H1 (cell line): ENCODE measurements around the gene MRPS2. TPM values are rescaled to one million over a fixed set of nuclear protein-coding genes. Genes with fewer than 3 reads are reported as not detected.

Experiments used
- CTCF ChIA-PET: fragments of 300-600 bp; sonication (Branson Sonifier 250); formaldehyde crosslinking; loops from one replicate; lab custom pipeline; 2021; ENCODE audit not compliant: partially characterized antibody; lab: Charles Lee
- POLR2A ChIA-PET: fragments of 300-600 bp; sonication (Branson Sonifier 250); formaldehyde crosslinking; loops from one replicate; lab custom pipeline; 2021; ENCODE audit warnings: inconsistent platforms; ENCODE audit not compliant: partially characterized antibody; lab: Charles Lee
- DNase-seq, 2 experiments: peaks; one replicate each; pipeline versions ENCODE4 v3.0.0 to v3.0.0-alpha.2; 2010 to 2022; ENCODE audit warnings: low spot score in 2 of 2, low read depth in 1 of 2, mixed read lengths in 1 of 2
- FAIRE-seq: peaks from 2 replicates; lab custom pipeline; 2011; peaks lifted over from hg19 to GRCh38; lab: Jason Lieb, UNC
- H2AFZ ChIP-seq: 2 replicates; pipeline ENCODE4 v1.8.1; 2012; ENCODE audit warnings: low read length, inconsistent platforms
- H2AK5ac ChIP-seq: 2 replicates; pipeline ENCODE4 v1.6.1; 2013; ENCODE audit warnings: low read depth, low read length
- H2BK120ac ChIP-seq: replicated peaks from 2 replicates; pipeline ENCODE3; 2013; ENCODE audit warnings: low read depth, low read length, inconsistent platforms
- H2BK12ac ChIP-seq: 2 replicates; pipeline ENCODE4 v1.6.1; 2013; ENCODE audit warnings: low read depth, low read length
- H2BK15ac ChIP-seq: 2 replicates; pipeline ENCODE4 v1.6.1; 2013; ENCODE audit warnings: low read length
- H2BK20ac ChIP-seq: 2 replicates; pipeline ENCODE4 v1.6.1; 2013; ENCODE audit warnings: low read length
- H2BK5ac ChIP-seq: 2 replicates; pipeline ENCODE4 v1.6.1; 2013; ENCODE audit warnings: low read depth, low read length
- H3K14ac ChIP-seq: 2 replicates; pipeline ENCODE4 v1.6.1; 2013; ENCODE audit warnings: inconsistent platforms; ENCODE audit not compliant: insufficient read length
- H3K18ac ChIP-seq: 2 replicates; pipeline ENCODE4 v1.6.1; 2013; ENCODE audit warnings: low read length; ENCODE audit errors: extremely low read depth
- H3K23ac ChIP-seq: 2 replicates; pipeline ENCODE4 v1.6.1; 2013; ENCODE audit warnings: inconsistent platforms; ENCODE audit not compliant: insufficient read length
- H3K23me2 ChIP-seq: 2 replicates; pipeline ENCODE4 v1.6.1; 2013; ENCODE audit warnings: low read depth, low read length
- H3K27ac ChIP-seq: 2 replicates; pipeline ENCODE4 v1.6.1; 2011; ENCODE audit warnings: low read depth, low read length, inconsistent platforms
- H3K27me3 ChIP-seq, 4 experiments: replicated peaks in 1 of 4; 1 replicate in 1 of 4; 2 replicates in 3 of 4; pipeline versions ENCODE4 v1.6.1 to v1.8.1; 2011 to 2013; ENCODE audit warnings: low read length in 3 of 4, mild to moderate bottlenecking in 3 of 4, inconsistent platforms in 2 of 4, mixed read lengths in 2 of 4, moderate library complexity in 1 of 4; ENCODE audit not compliant: control insufficient read depth in 3 of 4, insufficient read depth in 3 of 4; ENCODE audit errors: extremely low read depth in 1 of 4
- H3K36me3 ChIP-seq, 4 experiments: 2 replicates each; pipeline versions ENCODE4 v1.6.1 to v1.8.1; 2011 to 2013; ENCODE audit warnings: mild to moderate bottlenecking in 4 of 4, low read length in 3 of 4, moderate library complexity in 2 of 4, control low read depth in 1 of 4, inconsistent platforms in 1 of 4; ENCODE audit not compliant: insufficient read depth in 4 of 4, control insufficient read depth in 2 of 4
- H3K4ac ChIP-seq: replicated peaks from 2 replicates; pipeline ENCODE3; 2013; ENCODE audit warnings: low read length, low read depth, mixed read lengths, inconsistent platforms; ENCODE audit not compliant: insufficient read length
- H3K4me1 ChIP-seq, 4 experiments: replicated peaks in 1 of 4; 1 replicate in 1 of 4; 2 replicates in 3 of 4; pipeline versions ENCODE4 v1.6.1 to v1.8.1; 2011 to 2013; ENCODE audit warnings: low read length in 3 of 4, inconsistent platforms in 2 of 4, mixed read lengths in 1 of 4; ENCODE audit not compliant: insufficient read depth in 4 of 4, control insufficient read depth in 3 of 4
- H3K4me2 ChIP-seq, 2 experiments: 2 replicates each; pipeline versions ENCODE4 v1.6.1 to v1.8.1; 2011 to 2013; ENCODE audit warnings: low read depth in 2 of 2, low read length in 2 of 2, control low read depth in 1 of 2, inconsistent platforms in 1 of 2, mild to moderate bottlenecking in 1 of 2; ENCODE audit not compliant: insufficient read depth in 1 of 2
- H3K4me3 ChIP-seq, 4 experiments: fragments of 200-600, 300-600 bp in 1 of 4; sonication (generic), shearing (Covaris generic), sonication (Bioruptor Twin) in 1 of 4; 2 replicates each; pipeline versions ENCODE4 v1.5.1 to v1.8.1; 2011 to 2016; ENCODE audit warnings: low read length in 4 of 4, low read depth in 3 of 4, control low read depth in 2 of 4, inconsistent platforms in 2 of 4, mild to moderate bottlenecking in 2 of 4, mixed read lengths in 1 of 4, moderate library complexity in 1 of 4; ENCODE audit not compliant: insufficient read depth in 2 of 4; ENCODE audit errors: extremely low read depth in 1 of 4
- H3K56ac ChIP-seq: replicated peaks from 2 replicates; pipeline ENCODE3; 2013; ENCODE audit warnings: low read depth, mild to moderate bottlenecking, mixed read lengths, low read length, inconsistent platforms; ENCODE audit not compliant: insufficient read length
- H3K79me1 ChIP-seq: 2 replicates; pipeline ENCODE4 v1.6.1; 2013; ENCODE audit warnings: low read depth, low read length, control low read depth
- H3K79me2 ChIP-seq, 2 experiments: 2 replicates each; pipeline versions ENCODE4 v1.6.1 to v1.8.1; 2012 to 2013; ENCODE audit warnings: low read length in 2 of 2, mild to moderate bottlenecking in 2 of 2, inconsistent platforms in 1 of 2; ENCODE audit not compliant: insufficient read depth in 2 of 2, control insufficient read depth in 1 of 2
- H3K9ac ChIP-seq, 4 experiments: replicated peaks in 1 of 4; 1 replicate in 1 of 4; 2 replicates in 3 of 4; pipeline versions ENCODE4 v1.6.1 to v1.8.1; 2011 to 2013; ENCODE audit warnings: low read depth in 3 of 4, low read length in 3 of 4, control low read depth in 2 of 4, mild to moderate bottlenecking in 2 of 4, moderate library complexity in 2 of 4, inconsistent platforms in 1 of 4; ENCODE audit errors: extremely low read depth in 1 of 4
- H3K9me3 ChIP-seq, 2 experiments: 2 replicates each; pipeline versions ENCODE4 v1.6.1 to v1.8.1; 2012 to 2013; ENCODE audit warnings: mild to moderate bottlenecking in 2 of 2, moderate library complexity in 2 of 2, control low read depth in 1 of 2, inconsistent platforms in 1 of 2, low read depth in 1 of 2, low read length in 1 of 2, mixed read lengths in 1 of 2; ENCODE audit not compliant: insufficient read depth in 2 of 2
- H4K20me1 ChIP-seq, 2 experiments: replicated peaks in 1 of 2; 2 replicates each; pipeline versions ENCODE3 to v1.8.1; 2011 to 2013; ENCODE audit warnings: inconsistent platforms in 2 of 2, low read length in 2 of 2, mild to moderate bottlenecking in 1 of 2; ENCODE audit not compliant: insufficient read depth in 2 of 2, control insufficient read depth in 1 of 2
- H4K5ac ChIP-seq: 2 replicates; pipeline ENCODE4 v1.6.1; 2013; ENCODE audit warnings: low read length, low read depth, mixed read lengths, inconsistent platforms; ENCODE audit not compliant: insufficient read length
- H4K8ac ChIP-seq: 2 replicates; pipeline ENCODE4 v1.8.0; 2013; ENCODE audit warnings: mild to moderate bottlenecking, moderate library complexity, low read length, inconsistent platforms; ENCODE audit not compliant: insufficient read depth; ENCODE audit errors: extremely low read depth
- H4K91ac ChIP-seq: replicated peaks from 2 replicates; pipeline ENCODE3; 2013; ENCODE audit warnings: low read length, mixed read lengths, inconsistent platforms; ENCODE audit not compliant: insufficient read length
- BACH1 ChIP-seq: IDR thresholded peaks from 2 replicates; pipeline ENCODE4 v1.6.1; 2012; ENCODE audit warnings: low read length, improper control_type of control experiment
- BCL11A ChIP-seq, 2 experiments: IDR thresholded peaks; one replicate each; pipeline ENCODE4 v1.6.1; 2011; ENCODE audit warnings: low read depth in 2 of 2, low read length in 2 of 2, mild to moderate bottlenecking in 2 of 2
- CBX5 ChIP-seq: fragments of 300-800, 300-1000 bp; sonication (generic); IDR thresholded peaks from 2 replicates; pipeline ENCODE4 v1.7.1; 2016; ENCODE audit warnings: antibody characterized with exemption, low read length, low read depth
- GTF2F1 ChIP-seq: IDR thresholded peaks from 2 replicates; pipeline ENCODE4 v1.6.1; 2012; ENCODE audit warnings: low read depth, low read length, improper control_type of control experiment, borderline replicate concordance
- PHF8 ChIP-seq: fragments of 200-600 bp; sonication (generic); conservative IDR thresholded peaks from 2 replicates; pipeline ENCODE4 v1.7.1; 2012; ENCODE audit warnings: low read depth, mild to moderate bottlenecking, inconsistent platforms, low read length, moderate library complexity
- RXRA ChIP-seq: IDR thresholded peaks from 2 replicates; pipeline ENCODE4 v1.6.1; 2011; ENCODE audit warnings: low read depth, mild to moderate bottlenecking, low read length, moderate library complexity; ENCODE audit not compliant: insufficient read depth
- SIN3A ChIP-seq, 2 experiments: IDR thresholded peaks in 1 of 2; conservative IDR thresholded peaks in 1 of 2; 2 replicates each; pipeline ENCODE4 v1.6.1; 2011 to 2012; ENCODE audit warnings: low read length in 2 of 2, improper control_type of control experiment in 1 of 2, low read depth in 1 of 2, mild to moderate bottlenecking in 1 of 2
- SIRT6 ChIP-seq: IDR thresholded peaks from one replicate; pipeline ENCODE4 v1.7.1; 2012; ENCODE audit warnings: low read length, inconsistent platforms
- SIX5 ChIP-seq: IDR thresholded peaks from 2 replicates; pipeline ENCODE4 v1.6.1; 2011; ENCODE audit warnings: mild to moderate bottlenecking, low read depth, low read length
- SP4 ChIP-seq: IDR thresholded peaks from 2 replicates; pipeline ENCODE4 v1.6.1; 2012; ENCODE audit warnings: low read length, inconsistent platforms
- TAF1 ChIP-seq: IDR thresholded peaks from 2 replicates; pipeline ENCODE4 v1.6.1; 2011; ENCODE audit warnings: mild to moderate bottlenecking, low read depth, low read length
- TAF7 ChIP-seq: optimal IDR thresholded peaks from 2 replicates; pipeline ENCODE3; 2011; ENCODE audit warnings: low read depth, mild to moderate bottlenecking, inconsistent platforms, low read length, moderate library complexity, borderline replicate concordance
- TCF12 ChIP-seq: IDR thresholded peaks from 2 replicates; pipeline ENCODE4 v1.6.1; 2011; ENCODE audit warnings: low read depth, mild to moderate bottlenecking, low read length
- TEAD4 ChIP-seq: IDR thresholded peaks from 2 replicates; pipeline ENCODE4 v1.6.1; 2012; ENCODE audit warnings: low read depth, low read length, inconsistent platforms, mixed read lengths
- ZNF274 ChIP-seq: IDR thresholded peaks from 2 replicates; pipeline ENCODE4 v1.7.0; 2012; ENCODE audit warnings: low read length, borderline replicate concordance; ENCODE audit errors: extremely low read depth
- WGBS, 2 experiments: shearing (Covaris generic) in 1 of 2; methylation state at CpG; one replicate each; pipeline versions ENCODE4 v1.1.6 to v1.1.7; 2013 to 2015; ENCODE audit warnings: low lambda C conversion rate in 2 of 2, mixed read lengths in 2 of 2, inconsistent platforms in 1 of 2, low coverage in 1 of 2, missing lambda C conversion rate in 1 of 2; ENCODE audit not compliant: insufficient replicate concordance in 2 of 2, insufficient coverage in 1 of 2, insufficient read length in 1 of 2; ENCODE audit errors: extremely low coverage in 1 of 2, missing lambda C conversion rate in 1 of 2; 5-methylcytosine and 5-hydroxymethylcytosine counted together
- polyA plus RNA-seq, 7 experiments: library from polyadenylated mRNA; depleted of rRNA in 3 of 7; stranded (reverse) in 5 of 7; unstranded in 2 of 7; fragments of >200 nt in 5 of 7; fragments of 200-250 nt in 2 of 7; gene quantifications; 1 replicate in 5 of 7; 2 replicates in 1 of 7; 4 replicates in 1 of 7; pipeline versions ENCODE4 v1.2.1 to v1.2.3, GENCODE V29; 2011 to 2013; ENCODE audit warnings: missing spikeins in 2 of 7, mixed read lengths in 2 of 7
- total RNA-seq: library from RNA; stranded (reverse); fragmentation: NEBNext Ultra II Directional; extraction: Animal tissue kit (Norgen Biotek cat#: 25700); gene quantifications from 2 replicates; pipeline ENCODE4 v1.2.1, GENCODE V29; 2021
- TF ChIP-seq, protein P1 (sequence below): IDR thresholded peaks from 2 replicates; pipeline ENCODE4 v1.6.1; 2012; ENCODE audit warnings: inconsistent platforms

MRPS2 gene
- total and polyA plus RNA-seq, 2 of the 8 experiments (the other 6 are each of a cell fraction or from before 2014, with no cell fraction given) = 78.6 to 476 TPM

DNA sequence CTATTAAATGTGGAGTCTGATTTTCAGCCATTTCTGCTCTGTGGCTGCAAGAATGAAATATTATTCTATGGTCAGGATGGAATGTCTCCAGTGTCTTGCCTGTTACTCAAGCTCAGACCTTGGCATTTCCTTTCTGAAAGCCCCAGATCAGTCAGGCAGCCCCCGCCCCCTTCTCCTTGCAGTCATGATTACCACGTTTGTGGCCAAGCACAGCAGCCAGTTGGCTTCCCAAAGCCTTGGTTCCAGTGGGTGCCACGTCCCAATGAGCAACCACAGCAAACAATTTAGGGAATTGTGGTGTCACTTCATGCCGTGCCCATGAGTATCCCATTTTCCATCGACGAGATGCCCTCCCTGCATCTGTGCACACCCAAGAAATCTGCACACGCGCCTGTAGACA, 35.7 kb downstream of the MRPS2 start:
- H2BK20ac ChIP-seq = no peak overlapping the region
- H3K4me1 ChIP-seq = peaks cover 0 to 2% (median 0%) of the 10 kb centered on the region in 4 experiments; a peak in 1 of 7 replicates
- no peak overlapping the region for H2AK5ac ChIP-seq
- no peak overlapping the region for H2BK120ac ChIP-seq
- CTCF ChIA-PET = no interaction called here
- H3K4me2 ChIP-seq = no peak overlapping the region
- H4K20me1 ChIP-seq = no peaks in the 10 kb centered on the region
- H3K4me3 ChIP-seq = no peak overlapping the region
- no peak overlapping the region for H3K56ac ChIP-seq
- H2BK5ac ChIP-seq = no peak overlapping the region
- H3K9me3 ChIP-seq = no peaks in the 10 kb centered on the region
- H2BK15ac ChIP-seq = no peak overlapping the region
- no peak overlapping the region for H3K4ac ChIP-seq
- H3K18ac ChIP-seq = no peak overlapping the region
- no peaks in the 10 kb centered on the region for H3K23me2 ChIP-seq
- no peak overlapping the region for H2AFZ ChIP-seq
- no peak overlapping the region for H2BK12ac ChIP-seq
- no peak overlapping the region for H4K91ac ChIP-seq
- no peak overlapping the region for H4K5ac ChIP-seq
- 87% methylated on average over 8 of the region's 8 CpGs; no CpG with 5 or more reads in 1 of the 2 experiments for WGBS, 2 experiments
- H3K79me1 ChIP-seq = no peaks in the 10 kb centered on the region
- no peaks in the 10 kb centered on the region for H3K79me2 ChIP-seq
- no peaks in the 10 kb centered on the region for H3K36me3 ChIP-seq
- no peak overlapping the region for H4K8ac ChIP-seq
- H3K23ac ChIP-seq = no peak overlapping the region
- H3K9ac ChIP-seq = no peak overlapping the region
- POLR2A ChIA-PET = no interaction called here
- no peaks in the 10 kb centered on the region for H3K27me3 ChIP-seq
- H3K14ac ChIP-seq = no peak overlapping the region
- DNase-seq (no peak), FAIRE-seq (no peak)
- H3K27ac ChIP-seq = no peak overlapping the region
- TF ChIP-seq TEAD4 (no peak), SP4 (no peak), GTF2F1 (no peak), SIRT6 (no peak), SIX5 (no peak), RXRA (no peak), TAF1 (no peak), BACH1 (no peak), BCL11A (IDR thresholded peaks at IDR 0.05; ENCODE audit: low read depth in 2 of 2, low read length in 2 of 2) (no peak), PHF8 (no peak), CBX5 (no peak), TCF12 (no peak), SIN3A (conservative IDR thresholded peaks at IDR 0.05 in 1 of 2, IDR thresholded peaks at IDR 0.05 in 1 of 2; ENCODE audit: low read depth in 1 of 2, low read length in 2 of 2) (no peak), ZNF274 (no peak), TAF7 (no peak)
- TF ChIP-seq, protein P1, sequence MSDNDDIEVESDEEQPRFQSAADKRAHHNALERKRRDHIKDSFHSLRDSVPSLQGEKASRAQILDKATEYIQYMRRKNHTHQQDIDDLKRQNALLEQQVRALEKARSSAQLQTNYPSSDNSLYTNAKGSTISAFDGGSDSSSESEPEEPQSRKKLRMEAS = no peak
- TF ChIP-seq, all 59 proteins: peak for 0
